GM18520 (cell line): ENCODE data around the gene VAPA.
"Not testable (repeated sequence)": the region's sequence is repeated elsewhere in the genome, so short reads cannot be mapped to it uniquely, and the experiment has no call there.

Source experiments
- ATAC-seq: cut with Tn5 transposase; IDR thresholded peaks from one replicate; pipeline ENCODE4 v1.9.1; 2021; ENCODE audit not compliant: unreplicated experiment

The VAPA gene

GRCh38 chr18:9885170-9886004, 28.4 kb upstream of the VAPA start, which contains the start of gene TXNDC2:
TSS of gene TXNDC2 (plus strand) at chr18:9885973. CDS start at chr18:9886681, 708 bp downstream.
- no peak for ATAC-seq

GRCh38 chr18:9886005-9886348, 27.8 kb upstream of the VAPA start:
- no peak for ATAC-seq

GRCh38 chr18:9887992-9888391, 25.8 kb upstream of the VAPA start:
- ATAC-seq = no peak

GRCh38 chr18:9890196-9890595, 23.6 kb upstream of the VAPA start:
- no peak for ATAC-seq

GRCh38 chr18:9890957-9891356, 22.9 kb upstream of the VAPA start:
- ATAC-seq = no peak

- ATAC-seq = not testable (repeated sequence)
Observed at GRCh38 chr18:9891515-9891914, 22.3 kb upstream of the VAPA start.

GRCh38 chr18:9894454-9895068, 19.3 kb upstream of the VAPA start:
- ATAC-seq = no peak

- no peak for ATAC-seq
Observed at GRCh38 chr18:9897129-9897528, 16.7 kb upstream of the VAPA start.

GRCh38 chr18:9897787-9898291, 16.0 kb upstream of the VAPA start:
- ATAC-seq = not testable (repeated sequence)

GRCh38 chr18:9898792-9899549, 14.8 kb upstream of the VAPA start:
- no peak for ATAC-seq

GRCh38 chr18:9899550-9899930, 14.3 kb upstream of the VAPA start:
- not testable (repeated sequence) for ATAC-seq

GRCh38 chr18:9900699-9901098, 13.1 kb upstream of the VAPA start:
- ATAC-seq = no peak

- ATAC-seq = no peak
Observed at GRCh38 chr18:9901377-9901776, 12.4 kb upstream of the VAPA start.

GRCh38 chr18:9902264-9902663, 11.6 kb upstream of the VAPA start:
- not testable (repeated sequence) for ATAC-seq

GRCh38 chr18:9902832-9903231, 11.0 kb upstream of the VAPA start:
- ATAC-seq = no peak

GRCh38 chr18:9905401-9905922, 8.4 kb upstream of the VAPA start:
- no peak for ATAC-seq

GRCh38 chr18:9906481-9906880, 7.3 kb upstream of the VAPA start:
- no peak for ATAC-seq

GRCh38 chr18:9907867-9908266, 5.9 kb upstream of the VAPA start:
- no peak for ATAC-seq

- no peak for ATAC-seq
Observed at GRCh38 chr18:9910071-9910470, 3.7 kb upstream of the VAPA start.

GRCh38 chr18:9910661-9911060, 3.2 kb upstream of the VAPA start:
- ATAC-seq = no peak

GRCh38 chr18:9911226-9911625, 2.6 kb upstream of the VAPA start:
- no peak for ATAC-seq
